PC-3 (cell line): ENCODE results near the gene VAPA. TPM values are rescaled to one million over a fixed set of nuclear protein-coding genes. Genes with fewer than 3 reads are reported as not detected.

ENCODE experiments used
- ATAC-seq: fragments of 200-7000 bp; cut with Tn5 transposase; 2 replicates; pipeline ENCODE4 v1.9.1; 2020; ENCODE audit warnings: mild to moderate bottlenecking, moderate library complexity
- BruUV-seq: library from RNA; stranded (reverse); fragments of 400-500 nt; replicated peaks from 2 replicates; lab custom pipeline; 2021; lab: Mats Ljungman, UMichigan
- CTCF ChIA-PET: fragments of 300-600 bp; sonication (Branson Sonifier 250); formaldehyde crosslinking; loops from one replicate; lab custom pipeline; 2022; ENCODE audit warnings: antibody characterized with exemption; lab: Charles Lee
- POLR2A ChIA-PET: fragments of 300-600 bp; sonication (Branson Sonifier 250); formaldehyde crosslinking; loops from one replicate; lab custom pipeline; 2022; ENCODE audit warnings: antibody characterized with exemption; ENCODE audit not compliant: unreplicated experiment; lab: Charles Lee
- DNase-seq: peaks from one replicate; pipeline ENCODE4 v3.0.0-alpha.2; 2015
- H2AFZ ChIP-seq: fragments of 300-600 bp; sonication (generic); 2 replicates; pipeline ENCODE4 v1.6.0; 2016; ENCODE audit warnings: antibody characterized with exemption, low read length
- H3F3A ChIP-seq: fragments of 300-600 bp; sonication (generic); one replicate; pipeline ENCODE4 v1.6.0; 2017; ENCODE audit warnings: antibody characterized with exemption, low read length, control low read depth, mild to moderate bottlenecking; ENCODE audit not compliant: unreplicated experiment
- H3K27ac ChIP-seq: fragments of 300-600 bp; sonication (generic); 2 replicates; pipeline ENCODE4 v1.5.1; 2016; ENCODE audit warnings: mild to moderate bottlenecking, low read length
- H3K27me3 ChIP-seq: fragments of 300-600 bp; sonication (generic); 2 replicates; pipeline ENCODE4 v1.6.1; 2016; ENCODE audit warnings: low read length, mixed read lengths
- H3K36me3 ChIP-seq: fragments of 300-600 bp; sonication (generic); 2 replicates; pipeline ENCODE4 v1.6.1; 2016; ENCODE audit warnings: low read depth, mixed run types, low read length, mixed read lengths
- H3K4me1 ChIP-seq: fragments of 300-600 bp; sonication (generic); 2 replicates; pipeline ENCODE4 v1.5.1; 2016; ENCODE audit warnings: low read length; ENCODE audit not compliant: insufficient read depth
- H3K4me2 ChIP-seq: fragments of 300-600 bp; sonication (generic); 2 replicates; pipeline ENCODE4 v1.6.0; 2016; ENCODE audit warnings: low read length
- H3K4me3 ChIP-seq: fragments of 300-600 bp; sonication (generic); 2 replicates; pipeline ENCODE4 v1.5.1; 2016; ENCODE audit warnings: mild to moderate bottlenecking, low read length, mixed read lengths
- H3K79me2 ChIP-seq: fragments of 300-600 bp; sonication (generic); 2 replicates; pipeline ENCODE4 v1.6.1; 2017; ENCODE audit warnings: low read length, mixed read lengths
- H3K9ac ChIP-seq: fragments of 300-600 bp; sonication (generic); 2 replicates; pipeline ENCODE4 v1.6.0; 2016; ENCODE audit warnings: mild to moderate bottlenecking, low read length
- H3K9me2 ChIP-seq: fragments of 300-600 bp; sonication (generic); replicated peaks from 2 replicates; pipeline ENCODE4 v1.6.1; 2016; ENCODE audit warnings: mixed run types, low read length, mixed read lengths
- H3K9me3 ChIP-seq: fragments of 300-600 bp; sonication (generic); 2 replicates; pipeline ENCODE4 v1.6.1; 2016; ENCODE audit warnings: low read length, mixed read lengths
- H4K20me1 ChIP-seq: fragments of 300-600 bp; sonication (generic); 2 replicates; pipeline ENCODE4 v1.6.1; 2016; ENCODE audit warnings: low read length, mixed read lengths
- CTCF ChIP-seq: fragments of 300-600 bp; sonication (generic); conservative IDR thresholded peaks from 2 replicates; pipeline ENCODE4 v1.5.1; 2017; ENCODE audit warnings: antibody characterized with exemption, low read depth, mild to moderate bottlenecking, low read length
- EZH2 ChIP-seq: fragments of 300-600 bp; sonication (generic); IDR thresholded peaks from one replicate; pipeline ENCODE4 v1.6.1; 2017; ENCODE audit warnings: antibody characterized with exemption, mild to moderate bottlenecking, low read length; ENCODE audit not compliant: unreplicated experiment
- EZH2phosphoT487 ChIP-seq: fragments of 300-600 bp; sonication (generic); IDR thresholded peaks from 2 replicates; pipeline ENCODE4 v1.6.1; 2018; ENCODE audit warnings: mild to moderate bottlenecking, antibody characterized with exemption, low read length, borderline replicate concordance
- intact Hi-C: fragments of 100-400 bp; cut with micrococcal nuclease; formaldehyde crosslinking; loops from 2 replicates; pipeline ENCODE4 v1.9.0; 2023
- total RNA-seq: library from RNA; depleted of rRNA; stranded (reverse); fragments of >200 nt; gene quantifications from 2 replicates; pipeline ENCODE4 v1.2.3, GENCODE V29; 2014

The VAPA gene
- total RNA-seq, 1 experiment from 2014 or later = 281 TPM

- Histone ChIP-seq H3K4me2 (no peak overlapping the region), H3K4me1 (no peaks in the 10 kb centered on the region), H3F3A (no peaks in the 10 kb centered on the region), H3K36me3 (no peaks in the 10 kb centered on the region), H3K79me2 (no peaks in the 10 kb centered on the region), H4K20me1 (no peaks in the 10 kb centered on the region), H3K9me2 (no peaks in the 10 kb centered on the region), H3K9me3 (no peaks in the 10 kb centered on the region), H3K9ac (no peak overlapping the region), H2AFZ (no peak overlapping the region), H3K27me3 (peaks cover 26% of the 10 kb centered on the region), H3K27ac (no peak overlapping the region), H3K4me3 (no peak overlapping the region)
- no peak for DNase-seq
- no TSS peak for BruUV-seq
- intact Hi-C loops = no loop called here
- POLR2A ChIA-PET = no interaction called here
- CTCF ChIA-PET = no interaction called here
- TF ChIP-seq EZH2 = no peak
- TF ChIP-seq EZH2phosphoT487 = no peak
- TF ChIP-seq CTCF = no peak
- ATAC-seq = no peak
These were observed 68.9 kb downstream of the VAPA start for GRCh38 chr18:9982711-9983110.

GRCh38 chr18:9984080-9984479, 70.3 kb downstream of the VAPA start:
- Histone ChIP-seq H3K9me2 (no peaks in the 10 kb centered on the region), H3K9me3 (no peaks in the 10 kb centered on the region), H3K4me1 (no peaks in the 10 kb centered on the region), H3K4me2 (no peak overlapping the region), H3K27ac (no peak overlapping the region), H3F3A (no peaks in the 10 kb centered on the region), H3K27me3 (peaks cover 38% of the 10 kb centered on the region), H3K79me2 (no peaks in the 10 kb centered on the region), H3K36me3 (no peaks in the 10 kb centered on the region), H4K20me1 (no peaks in the 10 kb centered on the region), H3K9ac (no peak overlapping the region), H3K4me3 (no peak overlapping the region), H2AFZ (no peak overlapping the region)
- DNase-seq = no peak
- TF ChIP-seq CTCF (no peak), EZH2phosphoT487 (no peak), EZH2 (no peak)
- intact Hi-C loops = no loop called here
- BruUV-seq = no TSS peak
- POLR2A ChIA-PET = interaction anchor here (0.7 kb wide), 1 partner anchor 186 kb away, joined by 3 read pairs; no protein-coding TSS in a partner anchor
- CTCF ChIA-PET = no interaction called here
- ATAC-seq = no peak

- H3K4me3 ChIP-seq = no peak overlapping the region
- no peak for TF ChIP-seq EZH2
- TF ChIP-seq EZH2phosphoT487 = no peak
- no peak for TF ChIP-seq CTCF
- H3K36me3 ChIP-seq = no peaks in the 10 kb centered on the region
- no peaks in the 10 kb centered on the region for H3K9me3 ChIP-seq
- no peaks in the 10 kb centered on the region for H3K79me2 ChIP-seq
- no peaks in the 10 kb centered on the region for H4K20me1 ChIP-seq
- ATAC-seq (no peak), DNase-seq (no peak)
- no peak overlapping the region for H3K27ac ChIP-seq
- no peak overlapping the region for H3K9ac ChIP-seq
- intact Hi-C loops = no loop called here
- no peak overlapping the region for H2AFZ ChIP-seq
- no TSS peak for BruUV-seq
- H3K9me2 ChIP-seq = no peaks in the 10 kb centered on the region
- H3F3A ChIP-seq = no peaks in the 10 kb centered on the region
- ChIA-PET CTCF (no interaction called here), POLR2A (no interaction called here)
- H3K27me3 ChIP-seq = peaks cover 52% of the 10 kb centered on the region
- H3K4me1 ChIP-seq = no peaks in the 10 kb centered on the region
- no peak overlapping the region for H3K4me2 ChIP-seq
These were observed 71.8 kb downstream of the VAPA start for GRCh38 chr18:9985641-9986040.
